IMR-90 (cell line): Measurements from ENCODE around the gene C5orf15. TPM values are rescaled to one million over a fixed set of nuclear protein-coding genes. Genes with fewer than 3 reads are reported as not detected.

ENCODE experiments used
- ATAC-seq: fragments of 200-7000 bp; cut with Tn5 transposase; 2 replicates; pipeline ENCODE4 v1.9.1; 2020; ENCODE audit warnings: low read depth, mild to moderate bottlenecking, moderate library complexity
- BruUV-seq: library from RNA; stranded (reverse); fragments of 400-500 nt; replicated peaks from 2 replicates; lab custom pipeline; 2021; lab: Mats Ljungman, UMichigan
- CTCF ChIA-PET: fragments of 300-600 bp; formaldehyde crosslinking; extraction: SDS; loops from one replicate; lab custom pipeline; 2021; ENCODE audit warnings: antibody characterized with exemption; lab: Yijun Ruan, JAX
- POLR2A ChIA-PET: fragments of 300-600 bp; sonication (Branson Sonifier 250); formaldehyde crosslinking; loops from one replicate; lab custom pipeline; 2022; ENCODE audit warnings: antibody characterized with exemption; ENCODE audit not compliant: unreplicated experiment; lab: Charles Lee
- DNase-seq: peaks from one replicate; pipeline ENCODE4 v3.0.0; 2013
- H2AFZ ChIP-seq: replicated peaks from 2 replicates; pipeline ENCODE3; 2013; ENCODE audit warnings: low read length, mild to moderate bottlenecking; ENCODE audit not compliant: poor library complexity
- H2AK5ac ChIP-seq: 2 replicates; pipeline ENCODE4 v1.6.1; 2013; ENCODE audit warnings: low read depth, low read length, inconsistent platforms
- H2AK9ac ChIP-seq: replicated peaks from 2 replicates; pipeline ENCODE3; 2013; ENCODE audit warnings: mild to moderate bottlenecking, low read depth, low read length, moderate library complexity; ENCODE audit not compliant: poor library complexity
- H2BK120ac ChIP-seq: 2 replicates; pipeline ENCODE4 v1.6.1; 2013; ENCODE audit warnings: low read depth, low read length, inconsistent platforms
- H2BK15ac ChIP-seq: 3 replicates; pipeline ENCODE4 v1.6.1; 2013; ENCODE audit warnings: low read depth, low read length, inconsistent platforms
- H2BK20ac ChIP-seq: 2 replicates; pipeline ENCODE4 v1.6.1; 2013; ENCODE audit warnings: low read depth, mild to moderate bottlenecking, inconsistent platforms, low read length, moderate library complexity
- H2BK5ac ChIP-seq: 2 replicates; pipeline ENCODE4 v1.6.1; 2013; ENCODE audit warnings: mild to moderate bottlenecking, low read depth, low read length, inconsistent platforms; ENCODE audit not compliant: poor library complexity, severe bottlenecking
- H3K14ac ChIP-seq: replicated peaks from 2 replicates; pipeline ENCODE4 v1.6.1; 2013; ENCODE audit warnings: low read depth, low read length, inconsistent platforms
- H3K18ac ChIP-seq: 2 replicates; pipeline ENCODE4 v1.6.1; 2013; ENCODE audit warnings: low read depth, low read length, control low read depth
- H3K23ac ChIP-seq: 2 replicates; pipeline ENCODE4 v1.6.1; 2013; ENCODE audit warnings: low read depth, low read length, inconsistent platforms
- H3K27ac ChIP-seq: 2 replicates; pipeline ENCODE4 v1.5.1; 2013; ENCODE audit warnings: mild to moderate bottlenecking, control low read depth, low read length; ENCODE audit not compliant: insufficient read depth
- H3K27me3 ChIP-seq: 2 replicates; pipeline ENCODE4 v1.6.1; 2013; ENCODE audit warnings: low read length; ENCODE audit not compliant: control insufficient read depth, insufficient read depth
- H3K36me3 ChIP-seq: 2 replicates; pipeline ENCODE4 v1.6.1; 2013; ENCODE audit warnings: low read length, mixed read lengths; ENCODE audit not compliant: control insufficient read depth, insufficient read depth
- H3K4ac ChIP-seq: 2 replicates; pipeline ENCODE4 v1.6.1; 2013; ENCODE audit warnings: low read depth, low read length, inconsistent platforms
- H3K4me1 ChIP-seq: 2 replicates; pipeline ENCODE4 v1.6.1; 2013; ENCODE audit warnings: low read length, mixed read lengths; ENCODE audit not compliant: control insufficient read depth, insufficient read depth
- H3K4me2 ChIP-seq: 2 replicates; pipeline ENCODE4 v1.6.1; 2013; ENCODE audit warnings: low read depth, mild to moderate bottlenecking, control low read depth, low read length, moderate library complexity
- H3K4me3 ChIP-seq: 2 replicates; pipeline ENCODE4 v1.5.1; 2013; ENCODE audit warnings: low read depth, mild to moderate bottlenecking, control low read depth, low read length, moderate library complexity; ENCODE audit not compliant: insufficient read depth
- H3K56ac ChIP-seq: 2 replicates; pipeline ENCODE4 v1.6.1; 2013; ENCODE audit warnings: low read length, inconsistent platforms; ENCODE audit not compliant: insufficient read depth; ENCODE audit errors: extremely low read depth
- H3K79me1 ChIP-seq, 2 experiments: 2 replicates each; pipeline ENCODE4 v1.6.1; 2013; ENCODE audit warnings: low read length in 2 of 2, inconsistent platforms in 1 of 2, low read depth in 1 of 2
- H3K9ac ChIP-seq: 2 replicates; pipeline ENCODE4 v1.6.1; 2013; ENCODE audit warnings: low read depth, low read length, control low read depth
- H3K9me1 ChIP-seq: 2 replicates; pipeline ENCODE4 v1.6.1; 2013; ENCODE audit warnings: low read length, inconsistent platforms; ENCODE audit not compliant: insufficient read depth
- H3K9me3 ChIP-seq: 2 replicates; pipeline ENCODE4 v1.6.1; 2013; ENCODE audit warnings: low read length; ENCODE audit not compliant: control insufficient read depth, insufficient read depth
- H4K20me1 ChIP-seq: 2 replicates; pipeline ENCODE4 v1.6.1; 2013; ENCODE audit warnings: low read length, inconsistent platforms; ENCODE audit not compliant: insufficient read depth
- H4K5ac ChIP-seq: 2 replicates; pipeline ENCODE4 v1.6.1; 2013; ENCODE audit warnings: mild to moderate bottlenecking, low read depth, low read length, control low read depth
- H4K8ac ChIP-seq, 2 experiments: 2 replicates each; pipeline ENCODE4 v1.6.1; 2013; ENCODE audit warnings: low read depth in 2 of 2, low read length in 2 of 2, control low read depth in 1 of 2, inconsistent platforms in 1 of 2
- H4K91ac ChIP-seq: 2 replicates; pipeline ENCODE4 v1.6.1; 2013; ENCODE audit warnings: low read depth, low read length, inconsistent platforms; ENCODE audit not compliant: insufficient read depth
- BHLHE40 ChIP-seq: fragments of 150-350 bp; IDR thresholded peaks from 2 replicates; pipeline ENCODE4 v1.6.1; 2016; ENCODE audit warnings: mild to moderate bottlenecking, low read depth, low read length
- CHD1 ChIP-seq: IDR thresholded peaks from 2 replicates; pipeline ENCODE4 v1.6.1; 2012; ENCODE audit warnings: low read depth, low read length, improper control_type of control experiment
- MAFK ChIP-seq: IDR thresholded peaks from 2 replicates; pipeline ENCODE4 v1.6.1; 2012; ENCODE audit warnings: low read depth, low read length, improper control_type of control experiment
- MAZ ChIP-seq: IDR thresholded peaks from 2 replicates; pipeline ENCODE4 v1.6.1; 2012; ENCODE audit warnings: low read depth, mild to moderate bottlenecking, low read length, improper control_type of control experiment, moderate library complexity, borderline replicate concordance
- MXI1 ChIP-seq: IDR thresholded peaks from 2 replicates; pipeline ENCODE4 v1.6.1; 2012; ENCODE audit warnings: low read depth, mild to moderate bottlenecking, low read length, moderate library complexity, borderline replicate concordance
- NFE2L2 ChIP-seq: fragments of 150-350 bp; IDR thresholded peaks from 2 replicates; pipeline ENCODE4 v1.6.1; 2016; ENCODE audit warnings: low read depth, mild to moderate bottlenecking, low read length
- RCOR1 ChIP-seq: IDR thresholded peaks from 2 replicates; pipeline ENCODE4 v1.6.1; 2012; ENCODE audit warnings: mild to moderate bottlenecking, low read length, improper control_type of control experiment; ENCODE audit not compliant: insufficient replicate concordance
- RFX5 ChIP-seq: IDR thresholded peaks from 2 replicates; pipeline ENCODE4 v1.8.0; 2012; ENCODE audit warnings: low read depth, mild to moderate bottlenecking, low read length, moderate library complexity
- WGBS, 2 experiments: methylation state at CpG; one replicate each; pipeline versions ENCODE4 v1.1.5 to v1.1.7; 2013; ENCODE audit warnings: missing lambda C conversion rate in 2 of 2; ENCODE audit not compliant: insufficient read length in 1 of 2; ENCODE audit errors: extremely low coverage in 2 of 2; 5-methylcytosine and 5-hydroxymethylcytosine counted together
- dilution Hi-C: fragments of 300-500 bp; cut with HindIII; formaldehyde crosslinking; loops from one replicate; pipeline ENCODE4 v1.14.3; 2018; ENCODE audit warnings: low sequenced_read_pairs; ENCODE audit not compliant: unreplicated experiment
- in situ Hi-C: fragments of 300-500 bp; cut with MboI; formaldehyde crosslinking; loops from 3 replicates; pipeline ENCODE4 v1.14.3; 2019; ENCODE audit warnings: low sequenced_read_pairs, inconsistent platforms, mixed read lengths
- intact Hi-C: fragments of 100-400 bp; cut with micrococcal nuclease; formaldehyde crosslinking; loops from 2 replicates; pipeline ENCODE4 v1.10.0; 2022
- polyA plus RNA-seq, 3 experiments: library from polyadenylated mRNA; depleted of rRNA; stranded (reverse); fragments of >200 nt; gene quantifications; 2 replicates each; pipeline ENCODE4 v1.2.3, GENCODE V29; 2012; ENCODE audit warnings: low replicate concordance in 1 of 3
- total RNA-seq: library from RNA; depleted of rRNA; stranded (reverse); fragments of >200 nt; gene quantifications from 2 replicates; pipeline ENCODE4 v1.2.3, GENCODE V29; 2012

The C5orf15 gene
- total and polyA plus RNA-seq, 2 of the 4 experiments (the other 2 are of a cell fraction) = 35.1 to 73.5 TPM

- ChIA-PET POLR2A (no interaction called here), CTCF (no interaction called here)
- no peak overlapping the region for H3K4me2 ChIP-seq
These were observed 29.5 kb downstream of the C5orf15 start for GRCh38 chr5:133938929-133939328.

More at GRCh38 chr5:133938929-133939328, 29.5 kb downstream of the C5orf15 start:
- BruUV-seq = no TSS peak
- intact Hi-C loops = no loop called here
- no peak overlapping the region for H3K14ac ChIP-seq
- DNase-seq (no peak), ATAC-seq (no peak)
- no peaks in the 10 kb centered on the region for H3K9me1 ChIP-seq
- no peak overlapping the region for H4K91ac ChIP-seq
- no peak overlapping the region for H3K18ac ChIP-seq
- no peak overlapping the region for H3K4ac ChIP-seq
- in situ Hi-C loops = no loop called here
- no peak overlapping the region for H2BK120ac ChIP-seq
- H2BK5ac ChIP-seq = no peak overlapping the region
- no peaks in the 10 kb centered on the region for H3K4me1 ChIP-seq
- no peak overlapping the region for H4K8ac ChIP-seq
- no peaks in the 10 kb centered on the region for H4K20me1 ChIP-seq
- H2AFZ ChIP-seq = no peak overlapping the region
- TF ChIP-seq MAFK (no peak), CHD1 (no peak), NFE2L2 (no peak), BHLHE40 (no peak), RCOR1 (no peak), MXI1 (no peak), MAZ (no peak), RFX5 (no peak)
- peaks cover 1% of the 10 kb centered on the region; the same call in 1 of the 2 replicates for H3K9me3 ChIP-seq
- H3K27ac ChIP-seq = no peak overlapping the region
- H2BK20ac ChIP-seq = no peak overlapping the region
- H4K5ac ChIP-seq = no peak overlapping the region
- H3K79me1 ChIP-seq = no peaks in the 10 kb centered on the region
- no peak overlapping the region for H2AK5ac ChIP-seq
- dilution Hi-C loops = no loop called here
- H3K36me3 ChIP-seq = no peaks in the 10 kb centered on the region
- no peak overlapping the region for H3K23ac ChIP-seq
- no peak overlapping the region for H3K4me3 ChIP-seq
- WGBS, 2 experiments = no CpG with 5 or more reads among the region's 3 CpGs
- H2BK15ac ChIP-seq = no peak overlapping the region
- no peak overlapping the region for H3K56ac ChIP-seq
- no peak overlapping the region for H2AK9ac ChIP-seq
- H3K27me3 ChIP-seq = peaks cover 27% of the 10 kb centered on the region
- no peak overlapping the region for H3K9ac ChIP-seq
